GM12891 (cell line): ENCODE data around the gene FLAD1.

Source experiments
- POLR2A ChIP-seq: IDR thresholded peaks from 2 replicates; pipeline ENCODE4 v1.6.1; 2011; ENCODE audit warnings: low read depth, low read length, control low read depth
- POLR2AphosphoS5 ChIP-seq: IDR thresholded peaks from 2 replicates; pipeline ENCODE4 v1.6.1; 2011; ENCODE audit warnings: low read depth, low read length, control low read depth
- TAF1 ChIP-seq: IDR thresholded peaks from 2 replicates; pipeline ENCODE4 v1.6.1; 2011; ENCODE audit warnings: low read depth, low read length, control low read depth

DNA sequence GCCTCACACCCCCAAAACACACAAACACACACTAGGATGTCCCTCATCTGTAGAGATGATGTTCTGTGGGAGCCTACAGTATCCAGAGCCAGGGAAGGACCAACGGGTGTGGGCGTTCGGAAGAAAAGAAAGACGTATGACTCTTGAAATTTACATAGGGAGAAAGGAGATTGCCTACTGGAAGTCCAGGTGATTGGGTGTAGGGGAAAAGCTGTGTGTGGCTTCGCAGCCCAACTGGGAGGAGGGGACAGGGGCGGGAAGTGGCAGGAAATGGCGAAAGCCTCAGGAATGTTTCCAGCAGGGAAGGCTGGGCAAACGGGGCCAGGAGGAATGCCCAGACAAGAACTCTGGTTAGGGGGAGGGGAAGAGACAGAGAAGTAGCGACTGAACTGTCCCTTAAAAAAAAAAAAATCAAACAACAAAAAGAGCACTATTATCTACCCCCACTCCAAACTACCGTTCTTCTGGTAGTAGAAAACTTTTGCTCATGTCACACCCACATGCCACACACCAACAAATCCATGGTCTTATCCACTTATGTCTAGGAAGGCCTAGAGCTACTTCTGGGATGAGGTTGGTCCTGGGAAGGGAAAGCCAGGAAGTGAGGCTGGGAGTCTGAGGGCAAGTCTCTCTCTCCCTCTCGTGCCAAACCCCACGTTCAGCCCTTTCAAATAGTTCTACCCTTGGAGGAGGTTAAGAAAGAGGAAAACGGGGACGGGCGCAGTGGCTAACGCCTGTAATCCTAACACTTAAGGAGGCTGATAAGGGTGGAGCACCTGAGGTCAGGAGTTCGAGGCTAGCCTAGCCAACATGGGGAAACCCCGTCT lies 10.4 kb upstream of the FLAD1 start:
- no peak for TF ChIP-seq POLR2AphosphoS5
- TF ChIP-seq POLR2A, result no peak
- no peak for TF ChIP-seq TAF1
